ENCODE measurements around the gene DRAP1. TPM values are rescaled to one million over a fixed set of nuclear protein-coding genes. Genes with fewer than 3 reads are reported as not detected.

The DRAP1 gene
- total RNA-seq, 1 experiment from 2014 or later: 581 TPM

- POLR2A ChIA-PET: interaction anchor here (0.6 to 2.0 kb wide), 8 partner anchors 11 to 274 kb away, joined by 3 to 13 read pairs (median 5); partner anchors contain the start of genes FOSL1 and MUS81
- Histone ChIP-seq H3K27me3 (ENCODE audit: control insufficient read depth, insufficient read depth, low read length) (no peaks in the 10 kb centered on the region), H3K27ac (ENCODE audit: low read length) (peak overlapping the region; percentile 98), H3K4me1 (ENCODE audit: control insufficient read depth, insufficient read depth, low read length) (peaks cover 47% of the 10 kb centered on the region), H3K4me3 (ENCODE audit: low read depth in 2 of 2, low read length in 2 of 2) (peak overlapping the region; percentile 88 to 93), H3K9me3 (ENCODE audit: control insufficient read depth, insufficient read depth, low read depth, low read length) (no peaks in the 10 kb centered on the region), H3K36me3 (ENCODE audit: control insufficient read depth, insufficient read depth, low read length) (peaks cover 4% of the 10 kb centered on the region; the same call in 1 of the 2 replicates)
- intact Hi-C loops (cut with micrococcal nuclease; ENCODE audit: unreplicated experiment): loop anchor here (2.0 kb wide), 1 partner anchor 101 kb away; no protein-coding TSS in a partner anchor
- CTCF ChIA-PET: interaction anchor here (0.5 to 2.4 kb wide), 23 partner anchors 13 to 233 kb away, joined by 3 to 24 read pairs (median 6); partner anchors contain the start of genes FOSL1 and MUS81
- in situ Hi-C loops (cut with HindIII; ENCODE audit: low pct_unique_long_range_greater_than_20kb, low sequenced_read_pairs): no loop called here
- ATAC-seq: no peak
- TSS peak; percentile 42 for BruUV-seq (replicated peaks)
- no peak for DNase-seq (ENCODE audit: low read depth, low spot score)
- no peak for TF ChIP-seq CTCF (IDR thresholded peaks at IDR 0.05)
- TF ChIP-seq, protein P1, sequence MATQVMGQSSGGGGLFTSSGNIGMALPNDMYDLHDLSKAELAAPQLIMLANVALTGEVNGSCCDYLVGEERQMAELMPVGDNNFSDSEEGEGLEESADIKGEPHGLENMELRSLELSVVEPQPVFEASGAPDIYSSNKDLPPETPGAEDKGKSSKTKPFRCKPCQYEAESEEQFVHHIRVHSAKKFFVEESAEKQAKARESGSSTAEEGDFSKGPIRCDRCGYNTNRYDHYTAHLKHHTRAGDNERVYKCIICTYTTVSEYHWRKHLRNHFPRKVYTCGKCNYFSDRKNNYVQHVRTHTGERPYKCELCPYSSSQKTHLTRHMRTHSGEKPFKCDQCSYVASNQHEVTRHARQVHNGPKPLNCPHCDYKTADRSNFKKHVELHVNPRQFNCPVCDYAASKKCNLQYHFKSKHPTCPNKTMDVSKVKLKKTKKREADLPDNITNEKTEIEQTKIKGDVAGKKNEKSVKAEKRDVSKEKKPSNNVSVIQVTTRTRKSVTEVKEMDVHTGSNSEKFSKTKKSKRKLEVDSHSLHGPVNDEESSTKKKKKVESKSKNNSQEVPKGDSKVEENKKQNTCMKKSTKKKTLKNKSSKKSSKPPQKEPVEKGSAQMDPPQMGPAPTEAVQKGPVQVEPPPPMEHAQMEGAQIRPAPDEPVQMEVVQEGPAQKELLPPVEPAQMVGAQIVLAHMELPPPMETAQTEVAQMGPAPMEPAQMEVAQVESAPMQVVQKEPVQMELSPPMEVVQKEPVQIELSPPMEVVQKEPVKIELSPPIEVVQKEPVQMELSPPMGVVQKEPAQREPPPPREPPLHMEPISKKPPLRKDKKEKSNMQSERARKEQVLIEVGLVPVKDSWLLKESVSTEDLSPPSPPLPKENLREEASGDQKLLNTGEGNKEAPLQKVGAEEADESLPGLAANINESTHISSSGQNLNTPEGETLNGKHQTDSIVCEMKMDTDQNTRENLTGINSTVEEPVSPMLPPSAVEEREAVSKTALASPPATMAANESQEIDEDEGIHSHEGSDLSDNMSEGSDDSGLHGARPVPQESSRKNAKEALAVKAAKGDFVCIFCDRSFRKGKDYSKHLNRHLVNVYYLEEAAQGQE (IDR thresholded peaks at IDR 0.05; ENCODE audit: insufficient read depth in 1 of 2, low read depth in 2 of 2, low read length in 1 of 2): no peak
- no peak for TF ChIP-seq TCF7L2 (IDR thresholded peaks at IDR 0.05; ENCODE audit: low read depth, low read length)
Measured at GRCh38 chr11:65887723-65888162, 31.5 kb upstream of the DRAP1 start.

GRCh38 chr11:65888163-65888814, 30.9 kb upstream of the DRAP1 start, which contains the start of gene FIBP:
TSS of gene FIBP (minus strand) at chr11:65888471. CDS start at chr11:65888418, 53 bp downstream.
- ChIA-PET CTCF (interaction anchor here (0.5 to 2.4 kb wide), 22 partner anchors 12 to 234 kb away, joined by 3 to 24 read pairs (median 6); partner anchors contain the start of genes FOSL1 and MUS81), POLR2A (interaction anchor here (0.6 to 2.0 kb wide), 7 partner anchors 10 to 275 kb away, joined by 3 to 13 read pairs (median 4); partner anchors contain the start of genes FOSL1 and MUS81)
- Histone ChIP-seq H3K36me3 (ENCODE audit: control insufficient read depth, insufficient read depth, low read length) (peaks cover 4% of the 10 kb centered on the region; the same call in 1 of the 2 replicates), H3K9me3 (ENCODE audit: control insufficient read depth, insufficient read depth, low read depth, low read length) (no peaks in the 10 kb centered on the region), H3K27ac (ENCODE audit: low read length) (peak within 1 kb of the TSS; percentile 98), H3K4me1 (ENCODE audit: control insufficient read depth, insufficient read depth, low read length) (peaks cover 51% of the 10 kb centered on the region), H3K4me3 (ENCODE audit: low read depth in 2 of 2, low read length in 2 of 2) (peak within 1 kb of the TSS; percentile 88 to 93), H3K27me3 (ENCODE audit: control insufficient read depth, insufficient read depth, low read length) (no peaks in the 10 kb centered on the region)
- in situ Hi-C loops (cut with HindIII; ENCODE audit: low pct_unique_long_range_greater_than_20kb, low sequenced_read_pairs): no loop called here
- no TSS peak for BruUV-seq (replicated peaks)
- peak; percentile 99 for TF ChIP-seq CTCF (IDR thresholded peaks at IDR 0.05)
- peak; percentile 96 for TF ChIP-seq POLR2AphosphoS5 (IDR thresholded peaks at IDR 0.05; ENCODE audit: low read depth, low read length)
- no peak for TF ChIP-seq TCF7L2 (IDR thresholded peaks at IDR 0.05; ENCODE audit: low read depth, low read length)
- TF ChIP-seq, protein P1 (IDR thresholded peaks at IDR 0.05; ENCODE audit: insufficient read depth in 1 of 2, low read depth in 2 of 2, low read length in 1 of 2): 0 out of 4 replicates have a peak, but pooled peaks of 1 of the 2 experiments have one; percentile 58
- peak; percentile 90; the same call in 1 of the 2 replicates for TF ChIP-seq SIN3A (IDR thresholded peaks at IDR 0.05; ENCODE audit: borderline replicate concordance, insufficient read depth, low read depth, low read length)
- ATAC-seq (peak; percentile 62), DNase-seq (ENCODE audit: low read depth, low spot score) (no peak)
- intact Hi-C loops (cut with micrococcal nuclease; ENCODE audit: unreplicated experiment): loop anchor here (2.0 kb wide), 1 partner anchor 101 kb away; no protein-coding TSS in a partner anchor

Data from Panc1 (cell line).